Uterus (tissue), 2 donors: ENCODE results near the gene FAT1.

Experiments used
- CTCF ChIP-seq, 4 experiments: fragments of 200-600 bp in 2 of 4; fragments of 450-650 bp in 2 of 4; sonication (generic) in 2 of 4; IDR thresholded peaks; one replicate each; pipeline ENCODE4 v1.5.1; 2016 to 2019; ENCODE audit warnings: antibody characterized with exemption in 4 of 4, mild to moderate bottlenecking in 2 of 4, moderate library complexity in 1 of 4
- POLR2A ChIP-seq, 2 donors: fragments of 450-650 bp; IDR thresholded peaks; one replicate each; pipeline ENCODE4 v1.6.1; 2016; ENCODE audit warnings: antibody characterized with exemption in 2 of 2, mild to moderate bottlenecking in 1 of 2, moderate library complexity in 1 of 2

GRCh38 chr4:186760576-186760975, 36.9 kb upstream of the FAT1 start:
- TF ChIP-seq CTCF (IDR thresholded peaks at IDR 0.05) (no peak), POLR2A (IDR thresholded peaks at IDR 0.05) (no peak)
